Cortex of kidney (tissue), 1 donor: ENCODE results near the gene NDUFB3.
"Not testable (repeated sequence)": the region's sequence is repeated elsewhere in the genome, so short reads cannot be mapped to it uniquely, and the experiment has no call there.

Source experiments
- DNase-seq: peaks from one replicate; lab custom pipeline; 2025; lab: John Stamatoyannopoulos, UW

NDUFB3 gene

GRCh38 chr2:201093573-201093972 lies 21.8 kb downstream of the NDUFB3 start:
- DNase-seq, result no peak

GRCh38 chr2:201100497-201100896 lies 28.7 kb downstream of the NDUFB3 start:
- DNase-seq, result no peak

- DNase-seq, result no peak
Measured at GRCh38 chr2:201105759-201106158, 34.0 kb downstream of the NDUFB3 start.

- DNase-seq, result no peak
Measured at GRCh38 chr2:201107624-201108023, 35.8 kb downstream of the NDUFB3 start.

GRCh38 chr2:201108341-201108740 lies 36.5 kb downstream of the NDUFB3 start:
- DNase-seq, result no peak

GRCh38 chr2:201109186-201109585 lies 37.4 kb downstream of the NDUFB3 start:
- DNase-seq, result no peak

- DNase-seq, result no peak
Measured at GRCh38 chr2:201110615-201111014, 38.8 kb downstream of the NDUFB3 start.

GRCh38 chr2:201111096-201111495 lies 39.3 kb downstream of the NDUFB3 start:
- no peak for DNase-seq

- DNase-seq, result no peak
Measured at GRCh38 chr2:201114350-201114749, 42.5 kb downstream of the NDUFB3 start.

GRCh38 chr2:201114846-201115245 lies 43.0 kb downstream of the NDUFB3 start:
- DNase-seq, result no peak

GRCh38 chr2:201116115-201116958 lies 44.5 kb downstream of the NDUFB3 start, which contains the start of gene CFLAR:
Gene CFLAR, plus strand, starts transcription at chr2:201116164. Its CDS starts 13,702 bp downstream, at chr2:201129866.
- no peak for DNase-seq

GRCh38 chr2:201116959-201117734 lies 45.3 kb downstream of the NDUFB3 start:
- no peak for DNase-seq

GRCh38 chr2:201117735-201118094 lies 45.9 kb downstream of the NDUFB3 start:
- DNase-seq, result not testable (repeated sequence)

- DNase-seq, result no peak
Measured at GRCh38 chr2:201118121-201118960, 46.5 kb downstream of the NDUFB3 start.

- DNase-seq, result no peak
Measured at GRCh38 chr2:201118961-201119854, 47.4 kb downstream of the NDUFB3 start.

GRCh38 chr2:201122276-201122675 lies 50.5 kb downstream of the NDUFB3 start:
- no peak for DNase-seq

GRCh38 chr2:201126308-201127151 lies 54.7 kb downstream of the NDUFB3 start:
- no peak for DNase-seq

- DNase-seq, result no peak
Measured at GRCh38 chr2:201127152-201127511, 55.3 kb downstream of the NDUFB3 start.

- DNase-seq, result no peak
Measured at GRCh38 chr2:201127570-201127969, 55.8 kb downstream of the NDUFB3 start.

GRCh38 chr2:201128033-201128432 lies 56.2 kb downstream of the NDUFB3 start:
- DNase-seq, result no peak
